GM12865 (cell line): ENCODE measurements around the gene UNC5CL.
"Not testable (repeated sequence)": the region's sequence is repeated elsewhere in the genome, so short reads cannot be mapped to it uniquely, and the experiment has no call there.

Source experiments
- DNase-seq: peaks from one replicate; pipeline ENCODE4 v3.0.0; 2010; ENCODE audit warnings: low read depth
- H3K4me3 ChIP-seq: 2 replicates; pipeline ENCODE4 v1.5.1; 2011; ENCODE audit warnings: mild to moderate bottlenecking, low read depth, low read length, control low read depth
- TF ChIP-seq, protein P1 (sequence below): IDR thresholded peaks from 2 replicates; pipeline ENCODE4 v1.5.1; 2011; ENCODE audit warnings: low read length, control low read depth, low read depth, inconsistent platforms; ENCODE audit not compliant: insufficient read depth; ENCODE audit errors: missing control alignments

The UNC5CL gene

GRCh38 chr6:41011673-41012072, 27.3 kb downstream of the UNC5CL start:
- TF ChIP-seq, protein P1, sequence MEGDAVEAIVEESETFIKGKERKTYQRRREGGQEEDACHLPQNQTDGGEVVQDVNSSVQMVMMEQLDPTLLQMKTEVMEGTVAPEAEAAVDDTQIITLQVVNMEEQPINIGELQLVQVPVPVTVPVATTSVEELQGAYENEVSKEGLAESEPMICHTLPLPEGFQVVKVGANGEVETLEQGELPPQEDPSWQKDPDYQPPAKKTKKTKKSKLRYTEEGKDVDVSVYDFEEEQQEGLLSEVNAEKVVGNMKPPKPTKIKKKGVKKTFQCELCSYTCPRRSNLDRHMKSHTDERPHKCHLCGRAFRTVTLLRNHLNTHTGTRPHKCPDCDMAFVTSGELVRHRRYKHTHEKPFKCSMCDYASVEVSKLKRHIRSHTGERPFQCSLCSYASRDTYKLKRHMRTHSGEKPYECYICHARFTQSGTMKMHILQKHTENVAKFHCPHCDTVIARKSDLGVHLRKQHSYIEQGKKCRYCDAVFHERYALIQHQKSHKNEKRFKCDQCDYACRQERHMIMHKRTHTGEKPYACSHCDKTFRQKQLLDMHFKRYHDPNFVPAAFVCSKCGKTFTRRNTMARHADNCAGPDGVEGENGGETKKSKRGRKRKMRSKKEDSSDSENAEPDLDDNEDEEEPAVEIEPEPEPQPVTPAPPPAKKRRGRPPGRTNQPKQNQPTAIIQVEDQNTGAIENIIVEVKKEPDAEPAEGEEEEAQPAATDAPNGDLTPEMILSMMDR, result no peak
- DNase-seq, result no peak

DNA sequence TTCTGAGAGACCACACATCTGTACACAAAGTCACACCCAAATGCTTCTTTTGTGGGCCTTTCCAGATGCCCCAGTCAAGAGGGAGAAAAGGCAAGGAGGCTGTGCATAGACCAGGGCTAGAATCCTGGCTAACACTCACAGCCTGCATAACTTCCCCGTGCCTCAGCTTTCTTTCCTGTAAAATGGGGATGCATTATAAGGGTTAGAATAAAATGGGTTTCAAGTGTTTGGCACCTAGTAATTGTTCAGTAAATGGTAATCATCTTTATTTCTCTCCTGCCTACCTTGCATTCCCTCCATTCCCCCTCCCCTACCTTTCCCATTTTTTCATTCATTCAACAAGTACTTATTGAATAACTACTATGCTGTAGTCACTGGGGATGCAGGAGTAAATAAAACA, 29.4 kb downstream of the UNC5CL start:
- H3K4me3 ChIP-seq, result no peak overlapping the region
- TF ChIP-seq, protein P1, result no peak

More at GRCh38 chr6:41011673-41012072, 27.3 kb downstream of the UNC5CL start:
- no peak overlapping the region for H3K4me3 ChIP-seq

GRCh38 chr6:41008011-41008410, 31.0 kb downstream of the UNC5CL start:
- no peak overlapping the region for H3K4me3 ChIP-seq
- DNase-seq, result no peak
- TF ChIP-seq, protein P1, result no peak

More for the DNA sequence above, 29.4 kb downstream of the UNC5CL start:
- no peak for DNase-seq

DNA sequence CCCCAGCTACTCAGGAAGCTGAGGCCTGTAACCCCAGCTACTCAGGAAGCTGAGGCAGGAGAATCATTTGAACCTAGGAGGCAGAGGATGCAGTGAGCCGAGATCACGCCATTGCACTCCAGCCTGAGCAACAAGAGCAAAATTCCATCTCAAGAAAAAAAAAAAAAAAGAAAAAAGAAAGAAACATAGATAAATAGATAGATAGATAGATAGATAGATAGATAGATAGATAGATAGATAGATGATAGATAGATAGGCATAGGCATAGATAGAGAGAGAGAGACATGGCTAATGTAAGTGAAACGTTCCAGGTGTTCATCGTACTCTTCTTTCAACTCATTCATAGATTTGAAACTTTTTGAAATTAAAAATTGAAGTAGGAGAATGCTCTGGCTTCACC, 32.0 kb downstream of the UNC5CL start:
- H3K4me3 ChIP-seq, DNase-seq: not testable (repeated sequence)

DNA sequence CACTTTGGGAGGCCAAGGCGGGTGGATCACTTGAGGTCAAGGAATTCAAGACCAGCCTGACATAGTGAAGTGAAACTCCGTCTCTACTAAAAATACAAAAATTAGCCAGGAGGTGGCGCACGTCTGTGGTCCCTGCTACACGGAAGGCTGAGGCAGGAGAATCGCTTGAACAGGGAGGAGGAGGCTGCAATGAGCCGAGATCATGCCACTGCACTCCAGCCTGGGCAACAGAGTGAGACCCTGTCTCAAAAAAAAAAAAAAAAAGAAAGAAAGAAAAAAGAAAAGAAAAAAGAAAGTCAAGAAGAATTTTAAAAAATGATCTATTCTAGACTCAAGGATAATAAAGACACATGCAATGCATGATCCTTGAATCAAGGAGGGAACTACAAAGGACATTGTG, 32.8 kb downstream of the UNC5CL start:
- DNase-seq, result peak; percentile 54
- not testable (repeated sequence) for H3K4me3 ChIP-seq
- TF ChIP-seq, protein P1, result peak; percentile 38

DNA sequence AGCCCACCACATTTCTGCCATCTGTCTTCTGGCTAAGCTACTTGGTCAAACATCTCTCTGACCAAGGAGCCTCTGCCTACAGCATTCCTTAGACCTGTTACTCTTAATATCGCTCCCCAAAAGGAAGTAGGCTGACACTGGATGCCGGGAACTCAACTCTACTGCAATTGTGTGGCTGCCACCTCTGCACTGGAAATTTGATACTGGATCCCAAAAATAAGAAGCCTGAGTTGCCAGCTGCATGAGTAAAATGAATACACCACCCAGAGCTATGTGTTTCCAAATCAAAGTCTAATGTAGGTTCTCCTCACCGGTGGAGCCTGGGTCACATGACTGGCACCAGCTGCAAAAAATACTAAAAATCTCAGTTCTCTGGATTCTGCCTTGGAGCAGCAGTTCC, 36.9 kb downstream of the UNC5CL start:
- TF ChIP-seq, protein P1, result no peak
- no peak for DNase-seq

GRCh38 chr6:41000248-41000647, 38.8 kb downstream of the UNC5CL start:
- TF ChIP-seq, protein P1, result no peak
- DNase-seq, result no peak

More for the DNA sequence above, 36.9 kb downstream of the UNC5CL start:
- no peak overlapping the region for H3K4me3 ChIP-seq

More at GRCh38 chr6:41000248-41000647, 38.8 kb downstream of the UNC5CL start:
- H3K4me3 ChIP-seq, result no peak overlapping the region
